ENCODE data around the gene TENT4B. TPM values are rescaled to one million over a fixed set of nuclear protein-coding genes. Genes with fewer than 3 reads are reported as not detected.

Gene TENT4B
- total RNA-seq, 6 donors from 2014 or later: 7.2 to 19.2 (median 10.6) TPM

DNA sequence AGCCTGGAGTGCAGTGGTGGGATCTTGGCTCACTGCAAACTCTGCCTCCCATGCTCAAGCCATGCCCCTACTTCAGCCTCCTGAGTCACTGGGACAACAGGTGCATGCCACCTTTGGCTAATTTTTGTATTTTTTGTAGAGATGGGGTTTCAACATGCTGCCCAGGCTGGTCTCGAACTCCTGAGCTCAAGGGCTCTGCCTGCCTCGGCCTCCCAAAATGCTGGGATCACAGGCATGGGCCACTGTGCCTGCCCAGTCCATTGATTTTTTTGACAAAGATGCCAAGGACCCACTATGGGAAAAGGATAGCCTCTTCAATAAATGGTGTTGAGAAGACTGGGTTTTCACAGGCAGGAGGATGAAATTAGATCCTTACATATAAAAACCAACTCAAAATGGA is 102.4 kb downstream of the TENT4B start:
- TF ChIP-seq POLR2A (IDR thresholded peaks at IDR 0.05): no peak
- TF ChIP-seq, protein P1, sequence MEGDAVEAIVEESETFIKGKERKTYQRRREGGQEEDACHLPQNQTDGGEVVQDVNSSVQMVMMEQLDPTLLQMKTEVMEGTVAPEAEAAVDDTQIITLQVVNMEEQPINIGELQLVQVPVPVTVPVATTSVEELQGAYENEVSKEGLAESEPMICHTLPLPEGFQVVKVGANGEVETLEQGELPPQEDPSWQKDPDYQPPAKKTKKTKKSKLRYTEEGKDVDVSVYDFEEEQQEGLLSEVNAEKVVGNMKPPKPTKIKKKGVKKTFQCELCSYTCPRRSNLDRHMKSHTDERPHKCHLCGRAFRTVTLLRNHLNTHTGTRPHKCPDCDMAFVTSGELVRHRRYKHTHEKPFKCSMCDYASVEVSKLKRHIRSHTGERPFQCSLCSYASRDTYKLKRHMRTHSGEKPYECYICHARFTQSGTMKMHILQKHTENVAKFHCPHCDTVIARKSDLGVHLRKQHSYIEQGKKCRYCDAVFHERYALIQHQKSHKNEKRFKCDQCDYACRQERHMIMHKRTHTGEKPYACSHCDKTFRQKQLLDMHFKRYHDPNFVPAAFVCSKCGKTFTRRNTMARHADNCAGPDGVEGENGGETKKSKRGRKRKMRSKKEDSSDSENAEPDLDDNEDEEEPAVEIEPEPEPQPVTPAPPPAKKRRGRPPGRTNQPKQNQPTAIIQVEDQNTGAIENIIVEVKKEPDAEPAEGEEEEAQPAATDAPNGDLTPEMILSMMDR (IDR thresholded peaks at IDR 0.05): no peak
- TF ChIP-seq EP300 (IDR thresholded peaks at IDR 0.05): no peak
- no peak for TF ChIP-seq POLR2AphosphoS5 (IDR thresholded peaks at IDR 0.05)
- no peak for DNase-seq

DNA sequence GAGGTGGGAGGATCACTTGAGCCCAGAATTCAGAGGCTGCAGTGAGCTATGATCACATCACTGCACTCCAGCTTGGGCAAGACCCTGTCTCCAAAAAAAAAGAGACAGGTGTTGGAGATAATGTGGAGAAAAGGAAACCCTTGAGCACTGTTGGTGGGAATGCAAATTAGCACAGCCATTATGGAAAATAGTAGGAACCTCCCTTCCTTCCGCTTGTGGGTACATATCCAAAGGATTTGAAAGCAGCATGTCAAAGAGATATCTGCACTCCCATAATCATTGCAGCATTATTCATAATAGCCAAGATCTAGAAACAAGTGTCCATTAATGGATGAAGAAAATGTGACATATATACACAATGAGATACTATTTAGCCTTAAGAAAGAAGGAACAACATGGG is 103.5 kb downstream of the TENT4B start:
- no peak for DNase-seq
- Histone ChIP-seq H3K27ac (no peak overlapping the region), H3K27me3 (no peaks in the 10 kb centered on the region), H3K36me3 (no peaks in the 10 kb centered on the region), H3K4me3 (no peak overlapping the region), H3K9me3 (no peaks in the 10 kb centered on the region), H3K4me1 (peaks cover 16 to 29% (median 26%) of the 10 kb centered on the region in 4 donors)
- WGBS, 2 donors: 95 to 97% methylated on average over 1 of the region's 1 CpG
- TF ChIP-seq, protein P1 (IDR thresholded peaks at IDR 0.05): no peak
- TF ChIP-seq POLR2AphosphoS5 (IDR thresholded peaks at IDR 0.05) (no peak), POLR2A (IDR thresholded peaks at IDR 0.05) (no peak), EP300 (IDR thresholded peaks at IDR 0.05) (no peak)
- ATAC-seq (ENCODE audit: low FRiP score in 2 of 2): no peak

More for the DNA sequence above, 102.4 kb downstream of the TENT4B start:
- no peak for ATAC-seq (ENCODE audit: low FRiP score in 2 of 2)
- no peaks in the 10 kb centered on the region for H3K36me3 ChIP-seq
- H3K27me3 ChIP-seq: no peaks in the 10 kb centered on the region
- WGBS, 2 donors: 93 to 95% methylated on average over 2 of the region's 2 CpGs
- H3K4me3 ChIP-seq: no peak overlapping the region
- H3K9me3 ChIP-seq: no peaks in the 10 kb centered on the region
- no peak overlapping the region for H3K27ac ChIP-seq
- peaks cover 15 to 32% (median 29%) of the 10 kb centered on the region in 4 donors for H3K4me1 ChIP-seq

DNA sequence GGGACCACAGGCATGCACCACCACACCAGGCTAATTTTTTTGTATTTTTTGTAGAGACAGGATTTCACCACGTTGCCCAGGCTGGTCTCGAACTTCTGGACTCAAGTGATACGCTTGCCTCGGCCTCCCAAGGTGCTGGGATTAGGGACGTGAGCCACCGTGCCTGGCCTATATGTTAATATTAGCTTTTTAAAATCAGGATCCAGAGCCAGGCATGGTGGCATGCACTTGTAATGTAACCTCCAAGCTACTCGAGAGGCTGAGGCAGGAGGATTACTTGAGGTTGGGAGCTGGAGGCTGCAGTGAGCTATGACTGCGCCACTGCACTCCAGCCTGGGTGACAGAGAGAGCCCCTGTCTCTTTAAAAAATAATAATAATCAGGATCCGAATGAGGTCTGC is 104.8 kb downstream of the TENT4B start:
- WGBS, 2 donors: 89 to 93% methylated on average over 9 of the region's 9 CpGs
- Histone ChIP-seq H3K27me3 (no peaks in the 10 kb centered on the region), H3K4me3 (no peak overlapping the region), H3K9me3 (no peaks in the 10 kb centered on the region), H3K36me3 (no peaks in the 10 kb centered on the region), H3K4me1 (peaks cover 17 to 25% (median 21%) of the 10 kb centered on the region in 4 donors), H3K27ac (no peak overlapping the region)
- ATAC-seq (ENCODE audit: low FRiP score in 2 of 2): no peak
- no peak for TF ChIP-seq EP300 (IDR thresholded peaks at IDR 0.05)
- peak in 1 of 2 donors; percentile 15 for DNase-seq

DNA sequence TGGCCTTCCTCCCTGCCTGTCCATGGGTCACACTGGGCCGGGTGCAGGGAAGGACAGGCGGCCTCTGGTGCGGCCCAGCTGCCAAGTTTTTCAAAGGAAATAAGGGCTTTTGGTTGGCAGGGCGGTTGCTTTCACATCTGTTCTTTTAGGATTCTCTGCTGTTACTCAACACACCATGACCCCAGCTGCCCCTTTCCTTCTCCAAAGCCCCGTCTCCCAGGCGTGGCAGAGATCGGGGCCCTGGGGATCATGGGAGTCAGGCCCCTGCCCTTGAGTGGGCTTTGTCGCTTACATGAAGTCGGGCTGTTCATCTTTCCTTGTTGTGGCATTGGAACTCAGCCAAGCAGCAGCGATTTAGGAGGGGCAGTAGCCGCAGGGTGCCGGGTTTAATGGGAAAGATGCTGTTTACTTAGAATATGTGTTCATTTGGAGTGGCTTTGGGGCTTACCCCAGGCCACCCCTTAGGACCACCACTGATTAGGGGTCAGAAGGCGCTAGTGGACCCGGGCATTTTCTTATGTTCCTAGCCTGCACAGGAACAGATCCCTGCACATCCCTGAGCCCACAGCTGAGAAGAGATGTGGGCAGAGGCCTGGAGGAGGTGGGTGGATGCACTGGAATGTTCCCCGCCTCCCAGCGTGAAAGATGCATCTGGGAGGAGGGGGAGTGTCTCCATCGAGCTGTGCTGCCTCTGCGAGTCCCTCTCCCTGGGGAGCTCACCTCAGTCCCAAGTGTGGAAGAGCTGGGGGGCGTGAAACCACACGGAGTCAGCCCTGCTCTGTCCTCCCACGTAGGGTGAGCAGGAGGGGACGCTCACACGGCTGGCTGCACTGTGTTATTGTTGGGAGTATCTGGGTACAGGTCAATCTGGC is 106.5 kb downstream of the TENT4B start:
- DNase-seq: peak; percentile 48 to 54

More for the DNA sequence above, 106.5 kb downstream of the TENT4B start:
- Histone ChIP-seq H3K9me3 (no peaks in the 10 kb centered on the region), H3K27me3 (no peaks in the 10 kb centered on the region), H3K4me3 (no peak overlapping the region), H3K36me3 (no peaks in the 10 kb centered on the region), H3K27ac (peak overlapping the region in 3 of 4 donors; percentile 16 to 37 (median 24)), H3K4me1 (peaks cover 17 to 32% (median 21%) of the 10 kb centered on the region in 4 donors)
- 40 to 43% methylated on average over 23 of the region's 23 CpGs for WGBS, 2 donors
- TF ChIP-seq POLR2AphosphoS5 (IDR thresholded peaks at IDR 0.05) (peak in 1 of 2 donors; percentile 12), EP300 (IDR thresholded peaks at IDR 0.05) (no peak)
- TF ChIP-seq, protein P1 (IDR thresholded peaks at IDR 0.05): no peak
- ATAC-seq (ENCODE audit: low FRiP score in 2 of 2): peak in 1 of 2 donors; percentile 81

Data from upper lobe of left lung (tissue), 6 donors.